GM21619 (cell line): Measurements from ENCODE around the gene MYH7.

ENCODE experiments used
- ATAC-seq: cut with Tn5 transposase; IDR thresholded peaks from one replicate; pipeline ENCODE4 v1.9.1; 2021; ENCODE audit not compliant: unreplicated experiment

Gene MYH7

GRCh38 chr14:23449314-23449713 is 13.9 kb upstream of the MYH7 start:
- no peak for ATAC-seq

GRCh38 chr14:23447361-23448350 is 12.2 kb upstream of the MYH7 start:
- no peak for ATAC-seq

GRCh38 chr14:23446291-23446851 is 10.9 kb upstream of the MYH7 start:
- no peak for ATAC-seq

DNA sequence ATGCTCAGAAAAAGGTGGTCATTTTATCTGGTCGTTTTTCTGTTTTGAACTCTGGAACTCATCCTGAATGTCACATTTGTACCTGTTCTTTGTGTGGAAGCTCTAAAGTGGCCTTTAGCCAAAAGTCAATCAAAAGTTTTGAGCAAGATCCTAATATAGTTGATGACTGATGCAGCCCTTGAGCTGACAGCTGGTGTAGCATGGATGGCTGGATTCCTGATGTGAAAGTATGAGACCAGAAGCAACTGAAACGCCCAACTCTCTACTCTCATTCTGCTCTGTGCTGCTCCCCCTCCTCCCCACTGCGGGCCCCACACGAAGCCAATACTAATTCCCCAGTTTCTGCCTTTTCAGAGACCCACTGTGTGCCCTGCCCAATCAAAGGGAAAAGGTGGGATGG is 10.3 kb upstream of the MYH7 start:
- no peak for ATAC-seq

DNA sequence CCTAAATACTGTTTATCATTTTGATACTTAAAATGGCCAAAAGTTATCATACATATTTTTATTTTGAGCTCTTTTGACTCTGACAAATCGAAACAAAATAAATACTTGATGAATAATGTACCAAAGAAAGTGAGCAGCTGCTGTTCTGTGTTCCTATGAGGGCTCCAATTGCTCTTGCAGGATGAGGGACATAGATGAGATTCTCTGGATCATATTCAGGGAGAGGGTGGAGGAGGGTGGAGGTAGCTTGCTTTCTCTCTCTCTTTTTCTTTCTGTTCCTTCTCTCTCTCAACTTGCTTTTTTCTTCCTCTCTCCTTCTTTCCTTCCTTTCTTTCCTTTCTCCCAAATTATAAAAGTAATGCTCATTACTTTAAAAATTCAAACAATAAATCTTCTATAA is 8.9 kb upstream of the MYH7 start:
- no peak for ATAC-seq

DNA sequence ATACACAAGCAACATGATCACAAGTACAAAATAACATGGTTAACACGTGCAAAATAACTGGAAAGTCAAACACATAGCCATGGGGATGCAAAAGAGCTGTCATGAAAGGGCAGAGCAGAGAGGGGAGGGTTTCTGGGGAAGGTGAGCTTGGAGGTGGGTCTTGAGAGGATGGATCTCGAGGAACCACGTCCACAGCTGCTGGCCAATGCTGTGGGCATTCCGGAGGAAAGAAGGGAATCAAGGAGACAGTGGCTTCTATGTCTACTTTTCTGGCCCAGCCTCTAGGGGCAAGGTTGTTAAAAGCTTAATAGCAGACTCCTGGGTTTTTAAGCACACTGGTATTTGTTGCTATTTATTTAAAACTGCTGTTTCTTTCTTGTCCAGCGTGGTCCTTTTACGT is 8.4 kb upstream of the MYH7 start:
- ATAC-seq, result no peak

DNA sequence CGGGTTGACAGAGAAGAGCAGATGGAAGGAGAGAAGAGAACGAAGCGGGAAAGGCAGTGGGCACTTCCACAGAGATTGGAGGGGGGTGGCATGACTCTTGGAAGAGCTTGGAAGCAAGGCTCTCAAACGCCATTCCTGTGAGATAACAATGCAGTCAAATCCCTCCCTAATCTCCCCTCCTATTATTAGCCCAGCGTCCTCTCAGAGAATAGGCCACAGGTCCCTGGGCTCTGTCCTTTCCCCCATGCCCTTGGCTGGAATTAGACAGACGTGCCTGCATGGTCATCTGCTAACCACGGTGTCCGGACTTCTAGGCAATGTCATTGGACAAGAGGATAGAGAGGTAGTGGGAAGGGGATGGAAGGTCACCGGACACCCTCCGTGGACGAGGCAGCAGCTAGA is 8.0 kb upstream of the MYH7 start:
- ATAC-seq, result no peak

DNA sequence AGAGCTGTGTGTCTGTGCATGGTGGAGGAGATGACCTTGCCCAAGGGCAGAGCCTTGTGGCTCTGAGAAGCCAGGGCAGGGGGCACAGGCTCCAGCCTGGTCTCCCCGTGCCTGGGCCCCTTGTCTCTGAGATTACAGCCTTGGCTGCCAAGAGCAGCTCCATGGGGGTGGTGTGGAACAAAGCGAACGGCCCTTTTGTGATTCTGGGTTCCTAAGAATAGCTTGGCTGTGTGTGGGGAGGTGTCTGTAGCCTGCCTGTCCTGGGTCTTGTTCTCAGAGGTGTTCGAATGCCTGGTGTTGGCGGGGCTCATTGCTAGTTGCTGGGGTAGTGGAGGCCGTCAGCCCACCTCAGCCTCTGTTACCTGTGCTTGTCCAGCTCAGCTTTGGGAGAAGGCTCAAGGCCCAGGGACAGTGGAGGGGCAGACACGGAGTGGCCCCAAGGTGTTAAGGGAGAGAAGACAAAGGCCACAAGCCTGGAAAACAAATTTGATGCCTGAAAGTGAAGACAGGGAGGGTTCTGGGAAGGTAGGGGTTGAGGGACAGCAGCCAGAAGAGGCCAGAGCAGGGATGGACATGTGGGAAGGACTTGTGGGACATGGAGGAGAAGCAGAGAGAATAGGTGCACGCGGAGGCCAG is 7.4 kb upstream of the MYH7 start:
- no peak for ATAC-seq

DNA sequence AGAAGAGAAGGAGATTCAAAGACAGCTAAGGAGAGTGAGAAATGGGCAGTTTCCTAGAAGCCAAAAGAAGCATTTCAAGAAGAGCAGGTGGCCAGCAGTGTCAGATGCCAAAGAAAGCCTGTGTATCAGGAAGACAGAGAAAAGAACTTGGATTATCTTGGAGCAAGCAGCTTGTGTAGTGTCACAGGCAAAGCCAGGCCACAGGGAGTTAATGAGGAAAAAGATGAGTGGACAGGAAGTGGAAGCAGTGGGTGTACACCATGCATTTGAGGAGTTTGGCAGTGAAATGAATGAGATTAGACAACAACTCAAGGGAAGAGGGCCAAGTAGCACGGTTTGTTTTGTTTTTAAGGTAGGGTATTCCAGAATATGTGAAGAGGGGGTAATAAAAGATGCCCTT is 5.6 kb upstream of the MYH7 start:
- no peak for ATAC-seq

DNA sequence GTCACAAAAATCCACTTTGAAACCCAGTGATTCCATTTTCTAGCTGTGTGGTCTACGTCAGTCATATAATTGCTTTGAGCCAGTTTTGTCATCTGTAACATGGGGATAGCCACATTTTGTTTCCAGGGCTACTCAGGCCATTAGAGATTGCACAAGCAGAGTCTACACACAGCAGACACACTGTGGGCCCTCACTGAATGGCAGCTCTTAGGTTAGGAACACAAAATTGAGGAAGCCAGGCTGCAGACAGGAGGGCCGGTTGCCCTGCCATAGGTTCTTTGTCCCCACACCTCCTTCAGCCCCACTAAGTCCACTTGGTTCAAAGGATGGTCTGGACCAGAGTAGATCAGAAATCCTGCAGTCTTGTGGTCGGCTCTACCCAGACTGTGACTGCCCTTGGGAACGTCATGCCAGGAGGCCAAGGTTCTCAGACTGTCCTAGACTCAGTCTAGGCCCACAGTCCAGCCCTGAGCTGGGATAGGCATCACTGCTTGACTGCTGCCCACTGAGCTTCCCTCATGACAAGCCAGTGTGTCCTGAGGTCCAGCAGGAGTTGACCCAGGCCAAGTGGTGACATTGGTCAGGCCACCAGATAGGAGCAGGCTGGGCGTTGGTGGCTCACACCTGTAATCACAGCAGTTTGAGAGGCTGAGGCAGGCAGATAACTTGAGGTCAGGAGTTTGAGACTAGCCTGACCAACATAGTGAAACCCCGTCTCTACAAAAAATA is 3.8 kb upstream of the MYH7 start:
- ATAC-seq, result no peak

DNA sequence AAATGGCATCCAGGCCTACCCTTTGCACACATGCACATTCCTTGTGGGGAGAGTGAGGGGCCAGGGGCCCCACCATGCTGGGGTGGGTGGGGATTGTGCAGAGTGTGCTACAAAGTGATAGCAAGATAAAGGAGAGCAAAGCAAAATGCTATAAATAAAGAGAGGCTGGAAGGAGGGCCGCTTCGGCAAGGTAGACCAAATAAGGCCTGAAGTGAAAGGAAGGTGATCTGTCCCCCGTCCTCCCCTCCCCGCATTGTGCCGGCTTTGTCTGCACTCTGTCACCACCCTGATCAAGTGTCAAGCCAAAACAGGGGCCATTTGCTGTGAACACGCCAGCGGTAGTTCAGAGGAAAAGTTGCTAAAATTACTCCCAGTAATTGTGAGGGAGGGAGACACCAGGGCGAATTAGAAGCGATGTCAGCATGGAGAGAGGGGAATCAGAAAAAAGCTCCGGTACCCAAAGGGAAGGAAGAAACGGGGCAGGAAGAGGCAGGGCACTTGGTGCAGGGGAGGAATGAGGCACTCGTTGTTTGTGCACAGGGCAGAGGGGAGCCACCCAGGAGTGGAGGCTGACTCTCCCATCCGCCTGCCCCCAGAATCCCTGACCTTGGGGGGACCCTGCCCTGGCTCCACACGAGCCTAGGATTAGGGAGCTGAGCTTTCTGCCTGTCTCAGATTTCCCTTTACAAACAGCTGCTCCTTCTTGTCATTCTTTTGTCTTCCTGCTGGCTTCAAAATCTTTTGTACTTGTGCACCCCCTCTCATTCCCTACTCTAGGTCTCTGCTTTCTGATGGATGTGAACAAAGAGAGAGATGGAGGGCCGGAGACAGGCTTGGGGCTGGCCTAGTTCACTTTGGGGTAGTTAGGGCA is 2.9 kb upstream of the MYH7 start:
- ATAC-seq, result no peak

- ATAC-seq, result no peak
Measured at GRCh38 chr14:23437133-23438100, 2.0 kb upstream of the MYH7 start.

GRCh38 chr14:23436327-23437132 is 1.1 kb upstream of the MYH7 start:
- no peak for ATAC-seq

DNA sequence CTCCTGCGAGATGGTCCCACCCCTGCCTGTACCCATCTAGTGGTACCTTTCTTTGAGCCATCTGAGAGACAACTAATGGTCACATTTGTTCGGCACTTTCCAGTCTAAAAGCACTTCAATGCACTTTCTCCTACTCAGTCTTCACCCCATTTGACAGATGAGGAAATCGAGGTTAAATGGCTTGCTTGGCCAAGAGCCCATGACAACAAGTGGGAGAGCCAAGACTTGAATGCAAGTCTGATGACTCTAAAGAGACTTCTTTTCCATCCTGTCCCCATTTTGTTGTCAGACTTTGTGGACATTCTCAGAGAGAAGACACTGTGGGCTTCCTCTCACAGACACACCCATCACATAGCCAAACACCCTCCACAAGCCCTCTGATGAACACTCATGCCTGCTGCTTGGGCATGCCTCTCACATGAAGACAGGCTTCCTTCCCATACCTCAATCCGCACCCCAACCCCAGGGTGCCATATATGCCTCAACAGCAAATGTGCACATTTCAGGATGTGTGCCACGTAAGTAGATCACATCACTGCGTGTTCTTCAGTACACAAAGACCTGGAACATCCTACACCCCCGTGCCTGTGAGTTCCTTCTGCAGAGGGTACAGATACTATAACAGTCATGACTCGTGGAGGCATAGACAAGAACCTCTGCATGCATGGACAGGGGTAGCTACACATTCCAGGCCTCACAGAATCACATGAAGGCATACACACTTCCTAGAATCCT is 805 bp downstream of the MYH7 start:
- no peak for ATAC-seq

DNA sequence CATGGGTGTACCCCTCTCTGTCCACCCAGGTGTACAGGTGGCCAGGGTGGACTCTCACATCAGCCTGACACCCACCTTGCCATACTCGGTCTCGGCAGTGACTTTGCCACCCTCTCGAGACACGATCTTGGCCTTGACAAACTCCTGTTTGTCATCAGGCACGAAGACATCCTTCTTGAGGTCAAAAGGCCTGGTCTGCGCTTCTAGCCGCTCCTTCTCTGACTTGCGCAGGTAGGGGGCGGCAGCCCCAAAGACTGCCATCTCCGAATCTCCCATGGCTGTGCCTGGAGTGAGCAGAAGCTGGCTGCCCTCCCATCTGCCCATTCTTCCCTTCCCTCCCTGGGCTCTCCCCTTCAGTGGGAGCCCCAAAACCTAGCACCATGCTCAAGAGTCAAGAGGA is 2.0 kb downstream of the MYH7 start:
- ATAC-seq, result no peak

GRCh38 chr14:23432946-23433345 is 2.5 kb downstream of the MYH7 start:
- ATAC-seq, result no peak

GRCh38 chr14:23432102-23432925 is 3.1 kb downstream of the MYH7 start:
- ATAC-seq, result no peak
